ENCODE data around the gene GPBP1. TPM values are rescaled to one million over a fixed set of nuclear protein-coding genes. Genes with fewer than 3 reads are reported as not detected.

Gene GPBP1
- total RNA-seq, 1 donor from 2014 or later: 21.2 TPM

GRCh38 chr5:57311921-57312735 is 138.3 kb downstream of the GPBP1 start:
- DNase-seq (ENCODE audit: low spot score in 2 of 2): no peak
- Histone ChIP-seq H3K4me3 (no peak overlapping the region), H3K4me1 (no peaks in the 10 kb centered on the region), H3K36me3 (no peaks in the 10 kb centered on the region), H3K27ac (no peak overlapping the region), H3K9me3 (no peaks in the 10 kb centered on the region), H3K27me3 (no peaks in the 10 kb centered on the region)
- no peak for TF ChIP-seq CTCF (IDR thresholded peaks at IDR 0.05)
- intact Hi-C loops (cut with DNase I): no loop called here

GRCh38 chr5:57313716-57314115 is 139.9 kb downstream of the GPBP1 start:
- TF ChIP-seq CTCF (IDR thresholded peaks at IDR 0.05): no peak
- H3K27ac ChIP-seq: no peak overlapping the region
- H3K27me3 ChIP-seq: no peaks in the 10 kb centered on the region
- H3K4me1 ChIP-seq: no peaks in the 10 kb centered on the region
- H3K9me3 ChIP-seq: no peaks in the 10 kb centered on the region
- intact Hi-C loops (cut with DNase I): no loop called here
- DNase-seq (ENCODE audit: low spot score in 2 of 2): no peak
- no peak overlapping the region for H3K4me3 ChIP-seq
- no peaks in the 10 kb centered on the region for H3K36me3 ChIP-seq

Other genes starting within 250 kb of the GPBP1 start
- 5.5 TPM for gene MIER3, start 221.9 kb upstream of the GPBP1 start, total RNA-seq